ENCODE data around the gene HOXD12.

HOXD12 gene

GRCh38 chr2:176099728-176100546 lies at the start of gene HOXD12:
TSS of gene HOXD12 (plus strand) at chr2:176099795. CDS start at chr2:176099802, 7 bp downstream.
- no peak within 1 kb of the TSS for H3K4me3 ChIP-seq (ENCODE audit: low read depth, low read length)
- DNase-seq (ENCODE audit: low read depth) = no peak

DNA sequence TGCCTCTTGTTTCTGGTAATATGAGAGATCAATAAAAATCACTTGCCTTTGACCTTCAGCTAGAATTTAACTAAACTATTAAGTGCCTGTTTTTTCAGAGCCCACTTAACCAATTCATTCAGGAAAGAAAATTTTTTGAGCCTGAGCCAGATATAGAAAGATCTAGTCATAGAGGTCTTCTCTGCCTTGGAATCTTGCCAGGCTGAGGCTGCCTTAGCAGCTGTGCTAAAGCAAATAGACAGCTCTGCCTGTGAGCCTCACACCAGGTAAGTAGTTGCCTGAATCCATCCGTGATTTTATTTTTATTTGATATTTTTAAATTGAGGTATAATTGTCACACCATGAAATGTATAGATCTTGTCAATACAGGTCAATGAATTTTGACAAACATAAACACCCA lies 43.2 kb upstream of the HOXD12 start:
- no peak overlapping the region for H3K4me3 ChIP-seq (ENCODE audit: low read depth, low read length)
- DNase-seq (ENCODE audit: low read depth) = no peak

DNA sequence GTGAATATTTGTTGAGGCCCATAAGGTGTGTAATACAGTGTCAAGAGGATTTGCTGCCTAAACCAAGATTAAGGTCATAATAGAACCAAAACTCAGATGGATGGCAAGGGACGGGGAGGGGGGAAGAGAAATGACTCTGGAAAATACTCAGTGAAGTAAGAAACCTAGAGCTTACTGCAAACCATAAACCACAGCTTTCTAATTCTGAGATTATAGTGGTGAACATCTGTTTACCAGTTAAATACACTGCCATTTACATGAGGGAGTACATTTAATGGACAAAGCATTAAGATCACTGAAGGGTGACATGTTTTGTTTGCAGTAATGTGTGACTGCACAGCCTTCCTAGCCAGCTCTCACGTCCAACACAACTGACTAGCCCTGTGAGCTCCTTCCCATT lies 35.6 kb upstream of the HOXD12 start:
- no peak for DNase-seq (ENCODE audit: low read depth)
- H3K4me3 ChIP-seq (ENCODE audit: low read depth, low read length) = no peak overlapping the region

GRCh38 chr2:176066645-176067588 lies 32.7 kb upstream of the HOXD12 start:
- peak overlapping the region; percentile 30 for H3K4me3 ChIP-seq (ENCODE audit: low read depth, low read length)

GRCh38 chr2:176067589-176068418 lies 31.8 kb upstream of the HOXD12 start:
- no peak for DNase-seq (ENCODE audit: low read depth)
- H3K4me3 ChIP-seq (ENCODE audit: low read depth, low read length) = peak overlapping the region; percentile 30

More at GRCh38 chr2:176066645-176067588, 32.7 kb upstream of the HOXD12 start:
- DNase-seq (ENCODE audit: low read depth) = no peak

- H3K4me3 ChIP-seq (ENCODE audit: low read depth, low read length) = no peak overlapping the region
- no peak for DNase-seq (ENCODE audit: low read depth)
Observed at GRCh38 chr2:176068419-176068832, 31.2 kb upstream of the HOXD12 start.

- no peak for DNase-seq (ENCODE audit: low read depth)
- H3K4me3 ChIP-seq (ENCODE audit: low read depth, low read length) = no peak overlapping the region
Observed at GRCh38 chr2:176071330-176072291, 28.0 kb upstream of the HOXD12 start.

DNA sequence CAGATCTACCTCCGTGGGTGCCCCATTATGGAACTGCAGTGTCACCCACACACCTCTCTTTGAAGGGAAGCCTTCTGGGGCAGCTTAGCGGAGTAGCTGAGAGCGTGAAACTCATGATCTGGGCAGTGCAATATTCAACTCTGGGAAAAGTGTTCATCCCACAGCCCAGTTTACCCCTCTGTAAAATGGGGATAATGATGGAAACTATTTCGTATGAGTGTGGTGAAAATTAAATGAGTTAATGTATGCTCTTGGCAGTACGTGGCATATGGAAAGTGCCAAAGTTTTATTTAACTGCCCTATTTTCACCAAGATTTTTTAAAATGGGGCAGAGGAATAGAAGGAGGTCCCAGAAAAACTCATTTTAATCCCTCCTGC lies 27.3 kb upstream of the HOXD12 start:
- H3K4me3 ChIP-seq (ENCODE audit: low read depth, low read length) = no peak overlapping the region
- no peak for DNase-seq (ENCODE audit: low read depth)

- H3K4me3 ChIP-seq (ENCODE audit: low read depth, low read length) = no peak overlapping the region
- DNase-seq (ENCODE audit: low read depth) = no peak
Observed at GRCh38 chr2:176072951-176073904, 26.4 kb upstream of the HOXD12 start.

DNA sequence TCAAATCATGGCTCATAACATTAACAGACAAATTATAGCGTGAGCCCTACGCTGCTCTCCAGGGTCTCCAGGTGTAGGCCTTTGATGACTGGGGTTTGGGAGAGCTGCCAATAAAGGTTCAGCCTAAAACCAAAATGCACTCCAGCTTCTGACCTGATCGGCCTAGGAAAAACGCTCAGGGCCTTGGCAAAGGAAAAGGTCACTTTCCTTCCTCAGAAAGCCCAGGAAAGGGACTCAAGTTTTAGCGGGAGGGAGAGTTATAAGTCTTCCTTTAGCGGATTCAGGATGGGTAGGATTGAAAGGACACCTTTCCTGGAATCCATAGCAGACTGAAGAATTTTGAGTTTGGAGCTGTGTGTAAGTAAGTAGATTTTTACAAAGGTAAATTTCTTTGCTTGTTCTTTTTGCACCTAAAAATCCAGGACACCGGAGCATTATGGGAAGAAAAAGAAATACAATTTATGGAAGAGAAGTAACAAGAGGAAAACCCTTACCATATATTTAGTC lies 24.6 kb upstream of the HOXD12 start:
- H3K4me3 ChIP-seq (ENCODE audit: low read depth, low read length) = no peak overlapping the region
- no peak for DNase-seq (ENCODE audit: low read depth)

DNA sequence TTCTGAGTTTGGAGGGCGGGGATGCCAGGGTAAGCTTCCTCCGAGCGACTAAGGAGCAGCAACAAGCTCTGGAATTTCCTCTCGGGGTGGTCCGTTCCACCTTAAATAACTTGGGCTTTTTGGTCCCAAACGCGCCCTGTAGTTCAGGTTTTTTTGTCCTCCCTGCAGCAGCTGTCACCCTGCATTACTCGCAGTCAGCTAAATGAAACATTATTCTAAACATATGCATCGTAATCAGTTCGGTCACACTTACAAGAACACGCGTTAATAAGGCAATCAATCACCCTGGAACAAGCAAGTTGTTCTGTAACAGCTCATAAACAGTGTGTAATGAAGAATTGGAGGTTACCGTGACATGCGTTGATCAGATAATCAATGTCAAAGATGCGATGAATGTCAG lies 24.1 kb upstream of the HOXD12 start:
- DNase-seq (ENCODE audit: low read depth) = no peak
- H3K4me3 ChIP-seq (ENCODE audit: low read depth, low read length) = no peak overlapping the region

- no peak overlapping the region for H3K4me3 ChIP-seq (ENCODE audit: low read depth, low read length)
- no peak for DNase-seq (ENCODE audit: low read depth)
Observed at GRCh38 chr2:176076063-176076462, 23.5 kb upstream of the HOXD12 start.

DNA sequence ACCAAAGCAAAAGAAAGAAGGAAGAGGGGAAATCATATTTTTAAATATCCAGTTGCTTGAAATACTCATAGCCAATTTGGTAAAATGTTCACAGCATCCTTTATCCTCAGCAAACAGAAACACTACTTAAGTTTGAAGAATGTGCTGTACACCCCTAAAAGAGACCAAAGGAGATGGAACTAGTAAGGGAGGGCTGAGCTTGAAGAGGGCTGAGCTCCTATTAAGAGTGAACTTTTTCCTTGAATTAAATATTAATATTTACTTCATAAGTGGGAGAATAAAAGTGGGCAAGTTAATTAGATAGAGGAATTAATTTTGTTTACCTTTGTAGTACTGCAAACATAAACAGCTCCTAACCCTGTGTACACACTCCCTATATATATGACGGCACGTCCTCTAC lies 22.8 kb upstream of the HOXD12 start:
- H3K4me3 ChIP-seq (ENCODE audit: low read depth, low read length) = no peak overlapping the region
- DNase-seq (ENCODE audit: low read depth) = no peak

- DNase-seq (ENCODE audit: low read depth) = no peak
Observed at GRCh38 chr2:176078541-176079284, 20.9 kb upstream of the HOXD12 start.

GRCh38 chr2:176079285-176079830 lies 20.2 kb upstream of the HOXD12 start:
- no peak for DNase-seq (ENCODE audit: low read depth)
- no peak overlapping the region for H3K4me3 ChIP-seq (ENCODE audit: low read depth, low read length)

More at GRCh38 chr2:176078541-176079284, 20.9 kb upstream of the HOXD12 start:
- no peak overlapping the region for H3K4me3 ChIP-seq (ENCODE audit: low read depth, low read length)

DNA sequence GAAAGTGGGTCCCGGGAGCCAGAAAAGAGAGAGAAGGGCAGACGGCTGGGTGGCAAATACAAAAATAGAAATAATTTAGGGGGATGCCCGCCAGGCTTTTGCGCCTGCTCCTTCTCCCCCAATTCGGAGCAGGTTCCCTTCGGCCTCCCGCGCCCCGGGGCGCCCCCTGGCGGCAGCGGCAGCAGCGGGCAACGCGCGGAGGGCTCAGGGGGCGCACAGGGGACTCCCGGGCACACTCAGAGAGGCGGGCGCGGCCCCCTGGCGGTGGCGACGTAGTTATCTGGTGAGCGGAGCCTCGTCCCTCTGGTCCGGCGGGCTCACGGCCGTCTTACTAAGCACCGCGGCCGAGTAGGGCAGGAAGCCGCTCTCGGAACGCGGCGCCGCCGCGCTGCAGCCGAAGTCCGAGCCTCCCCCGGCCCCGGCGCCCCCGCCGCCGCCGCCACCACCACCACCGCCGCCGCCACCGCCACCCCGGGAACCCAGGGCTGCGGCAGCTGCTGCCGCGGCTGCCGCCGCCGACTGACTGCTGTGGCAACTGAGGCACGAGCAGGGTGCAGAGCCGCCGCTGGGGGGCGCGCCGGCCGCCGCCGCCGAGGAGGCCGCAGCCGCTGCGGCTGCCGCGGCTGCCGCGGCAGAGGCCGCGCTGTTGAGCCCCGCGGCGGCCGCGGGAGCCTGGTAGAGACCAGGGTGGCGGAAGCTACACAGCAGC lies 19.6 kb upstream of the HOXD12 start:
- DNase-seq (ENCODE audit: low read depth) = no peak
- peak overlapping the region; percentile 17 for H3K4me3 ChIP-seq (ENCODE audit: low read depth, low read length)
